NB4 (cell line): ENCODE measurements around the gene TEX12.

Source experiments
- CTCF ChIP-seq: IDR thresholded peaks from one replicate; pipeline ENCODE4 v1.5.1; 2012; ENCODE audit warnings: low read depth, low read length
- POLR2A ChIP-seq: IDR thresholded peaks from 2 replicates; pipeline ENCODE4 v1.6.1; 2011; ENCODE audit warnings: mild to moderate bottlenecking; ENCODE audit not compliant: insufficient read length; ENCODE audit errors: extremely low read depth

- TF ChIP-seq CTCF (no peak), POLR2A (no peak)
Observed at GRCh38 chr11:112215621-112216020, 48.4 kb downstream of the TEX12 start.
